H9 (cell line): ENCODE results near the gene KISS1R. TPM values are rescaled to one million over a fixed set of nuclear protein-coding genes. Genes with fewer than 3 reads are reported as not detected.

Experiments used
- DNase-seq: peaks from one replicate; pipeline ENCODE4 v3.0.0-alpha.2; 2017
- H2AFZ ChIP-seq: one replicate; pipeline ENCODE4 v1.6.1; 2013; ENCODE audit warnings: mild to moderate bottlenecking, low read length, control low read depth, moderate library complexity
- H2AK5ac ChIP-seq: 2 replicates; pipeline ENCODE4 v1.6.1; 2013; ENCODE audit warnings: low read length, control low read depth, mixed read lengths; ENCODE audit not compliant: insufficient read length
- H2BK120ac ChIP-seq: one replicate; pipeline ENCODE4 v1.6.1; 2013; ENCODE audit warnings: low read depth, mild to moderate bottlenecking, low read length, control low read depth, inconsistent platforms; ENCODE audit not compliant: poor library complexity, severe bottlenecking
- H2BK12ac ChIP-seq: 2 replicates; pipeline ENCODE4 v1.6.1; 2013; ENCODE audit warnings: low read length, control low read depth, mixed read lengths, low read depth; ENCODE audit not compliant: insufficient read length
- H2BK15ac ChIP-seq: 2 replicates; pipeline ENCODE4 v1.6.1; 2013; ENCODE audit warnings: low read depth, low read length, control low read depth
- H2BK20ac ChIP-seq: one replicate; pipeline ENCODE4 v1.6.1; 2013; ENCODE audit warnings: low read depth, mild to moderate bottlenecking, low read length, control low read depth, inconsistent platforms; ENCODE audit not compliant: poor library complexity, severe bottlenecking
- H2BK5ac ChIP-seq: 2 replicates; pipeline ENCODE4 v1.6.1; 2013; ENCODE audit warnings: low read length, control low read depth, mixed read lengths; ENCODE audit not compliant: insufficient read length
- H3K14ac ChIP-seq: 2 replicates; pipeline ENCODE4 v1.6.1; 2013; ENCODE audit warnings: low read length, control low read depth; ENCODE audit not compliant: insufficient read depth
- H3K18ac ChIP-seq: 2 replicates; pipeline ENCODE4 v1.6.1; 2013; ENCODE audit warnings: low read depth, mild to moderate bottlenecking, mixed read lengths, low read length, control low read depth; ENCODE audit not compliant: insufficient read length
- H3K23ac ChIP-seq: 2 replicates; pipeline ENCODE4 v1.6.1; 2013; ENCODE audit warnings: low read length, control low read depth, mixed read lengths, low read depth; ENCODE audit not compliant: insufficient read length
- H3K23me2 ChIP-seq: 2 replicates; pipeline ENCODE4 v1.6.1; 2013; ENCODE audit warnings: low read depth, mild to moderate bottlenecking, mixed read lengths, low read length, control low read depth; ENCODE audit not compliant: insufficient read length, poor library complexity, severe bottlenecking
- H3K27ac ChIP-seq: 2 replicates; pipeline ENCODE4 v1.5.1; 2013; ENCODE audit warnings: low read length, control low read depth, mixed read lengths, low read depth; ENCODE audit not compliant: insufficient read length
- H3K27me3 ChIP-seq: 2 replicates; pipeline ENCODE4 v1.6.1; 2013; ENCODE audit warnings: low read length, control low read depth, inconsistent platforms; ENCODE audit not compliant: insufficient read depth
- H3K4ac ChIP-seq: 2 replicates; pipeline ENCODE4 v1.6.1; 2013; ENCODE audit warnings: low read depth, mild to moderate bottlenecking, control low read depth, inconsistent platforms, low read length, moderate library complexity
- H3K4me1 ChIP-seq: 2 replicates; pipeline ENCODE4 v1.6.1; 2013; ENCODE audit warnings: low read length, control low read depth, inconsistent platforms; ENCODE audit not compliant: insufficient read depth
- H3K4me2 ChIP-seq: 2 replicates; pipeline ENCODE4 v1.6.1; 2013; ENCODE audit warnings: low read length, control low read depth, mixed read lengths; ENCODE audit not compliant: insufficient read length, insufficient read depth
- H3K56ac ChIP-seq: 2 replicates; pipeline ENCODE4 v1.6.1; 2013; ENCODE audit warnings: low read depth, mild to moderate bottlenecking, mixed read lengths, low read length, control low read depth; ENCODE audit not compliant: insufficient read length
- H3K79me1 ChIP-seq: 2 replicates; pipeline ENCODE4 v1.6.1; 2013; ENCODE audit warnings: low read depth, mild to moderate bottlenecking, moderate library complexity, low read length, control low read depth, inconsistent platforms; ENCODE audit not compliant: insufficient read depth, poor library complexity, severe bottlenecking
- H3K79me2 ChIP-seq: 2 replicates; pipeline ENCODE4 v1.6.1; 2013; ENCODE audit warnings: low read length, control low read depth, inconsistent platforms; ENCODE audit not compliant: insufficient read depth
- H3K9ac ChIP-seq: 2 replicates; pipeline ENCODE4 v1.6.1; 2013; ENCODE audit warnings: low read length, control low read depth, mixed read lengths; ENCODE audit not compliant: insufficient read length; ENCODE audit errors: extremely low read depth
- H3K9me3 ChIP-seq: one replicate; pipeline ENCODE4 v1.6.1; 2013; ENCODE audit warnings: low read depth, low read length, inconsistent platforms; ENCODE audit not compliant: control insufficient read depth
- H3T11ph ChIP-seq: one replicate; pipeline ENCODE4 v1.6.1; 2013; ENCODE audit warnings: mild to moderate bottlenecking, low read length, control low read depth, inconsistent platforms
- H4K20me1 ChIP-seq: one replicate; pipeline ENCODE4 v1.6.1; 2013; ENCODE audit not compliant: control insufficient read depth, insufficient read length, insufficient read depth
- H4K5ac ChIP-seq: 2 replicates; pipeline ENCODE4 v1.6.1; 2013; ENCODE audit warnings: low read depth, mild to moderate bottlenecking, mixed read lengths, low read length, control low read depth; ENCODE audit not compliant: insufficient read length
- H4K8ac ChIP-seq: replicated peaks from 2 replicates; pipeline ENCODE4 v1.6.1; 2013; ENCODE audit warnings: low read length, control low read depth, mixed read lengths, low read depth; ENCODE audit not compliant: insufficient read length
- H4K91ac ChIP-seq: 2 replicates; pipeline ENCODE4 v1.6.1; 2013; ENCODE audit warnings: low read depth, mild to moderate bottlenecking, moderate library complexity, mixed read lengths, low read length, control low read depth; ENCODE audit not compliant: insufficient read length
- H3K27ac Mint-ChIP-seq, 3 experiments: 2 replicates in 2 of 3; 3 replicates in 1 of 3; pipeline ENCODE4 v1.8.0; 2020 to 2021; ENCODE audit warnings: mixed read lengths in 3 of 3, mild to moderate bottlenecking in 1 of 3, moderate library complexity in 1 of 3
- H3K27me3 Mint-ChIP-seq: 2 replicates; pipeline ENCODE4 v1.8.0; 2021; ENCODE audit warnings: low read depth, mild to moderate bottlenecking, moderate library complexity, mixed read lengths
- H3K36me3 Mint-ChIP-seq, 3 experiments: 2 replicates in 2 of 3; 3 replicates in 1 of 3; pipeline ENCODE4 v1.8.0; 2020 to 2021; ENCODE audit warnings: low read depth in 3 of 3, mixed read lengths in 3 of 3; ENCODE audit not compliant: insufficient read depth in 1 of 3
- H3K4me1 Mint-ChIP-seq, 2 experiments: 2 replicates each; pipeline ENCODE4 v1.8.0; 2020; ENCODE audit warnings: mixed read lengths in 2 of 2
- H3K4me3 Mint-ChIP-seq, 2 experiments: 2 replicates in 1 of 2; 3 replicates in 1 of 2; pipeline ENCODE4 v1.8.0; 2020 to 2021; ENCODE audit warnings: mild to moderate bottlenecking in 2 of 2, mixed read lengths in 2 of 2, moderate library complexity in 1 of 2
- H3K9me3 Mint-ChIP-seq, 2 experiments: 2 replicates in 1 of 2; 3 replicates in 1 of 2; pipeline ENCODE4 v1.8.0; 2020; ENCODE audit warnings: mild to moderate bottlenecking in 2 of 2, mixed read lengths in 2 of 2, moderate library complexity in 1 of 2
- CTCF ChIP-seq: fragments of 200-600 bp; sonication (generic); conservative IDR thresholded peaks from 3 replicates; pipeline ENCODE4 v1.8.0; 2021; ENCODE audit warnings: antibody characterized with exemption, mild to moderate bottlenecking
- WGBS: extraction: QIAGEN DNeasy Blood & Tissue Kit; methylation state at CpG from one replicate; pipeline ENCODE4 v1.1.7; 2013; ENCODE audit warnings: missing lambda C conversion rate, low lambda C conversion rate, mixed read lengths; ENCODE audit not compliant: insufficient read length; ENCODE audit errors: extremely low coverage; 5-methylcytosine and 5-hydroxymethylcytosine counted together
- total RNA-seq: library from RNA; stranded (reverse); gene quantifications from 2 replicates; pipeline ENCODE4 v1.2.1, GENCODE V29; 2021

The KISS1R gene
- total RNA-seq, 1 experiment from 2014 or later: 3.3 TPM

- Histone ChIP-seq H3K56ac (no peak overlapping the region), H3K79me1 (no peaks in the 10 kb centered on the region), H4K91ac (no peak overlapping the region), H4K5ac (no peak overlapping the region), H3T11ph (no peak overlapping the region), H3K23me2 (no peaks in the 10 kb centered on the region), H3K18ac (no peak overlapping the region), H2BK20ac (no peak overlapping the region), H2BK120ac (no peak overlapping the region), H2BK5ac (no peak overlapping the region), H3K23ac (no peak overlapping the region), H2AK5ac (no peak overlapping the region), H3K4me2 (peak overlapping the region; percentile 6), H2BK12ac (no peak overlapping the region), H3K27me3 (no peaks in the 10 kb centered on the region), H3K9me3 (no peaks in the 10 kb centered on the region), H3K27ac (no peak overlapping the region), H2BK15ac (no peak overlapping the region), H4K20me1 (no peaks in the 10 kb centered on the region), H3K4ac (no peak overlapping the region), H2AFZ (no peak overlapping the region), H3K4me1 (no peaks in the 10 kb centered on the region), H3K14ac (no peak overlapping the region), H3K9ac (no peak overlapping the region), H4K8ac (no peak overlapping the region), H3K79me2 (no peaks in the 10 kb centered on the region)
- no peaks in the 10 kb centered on the region; the same call in 1 of the 2 replicates for H3K27me3 Mint-ChIP-seq
- TF ChIP-seq CTCF: no peak
- H3K36me3 Mint-ChIP-seq: peaks cover 27 to 58% (median 40%) of the 10 kb centered on the region in 3 experiments
- H3K4me3 Mint-ChIP-seq: peak overlapping the region in 1 of 2 experiments; percentile 61; a peak in 2 of 5 replicates
- H3K27ac Mint-ChIP-seq: peak overlapping the region; percentile 25 to 81 (median 32); a peak in 3 of 7 replicates
- peaks cover 6 to 20% of the 10 kb centered on the region in 2 experiments for H3K4me1 Mint-ChIP-seq
- DNase-seq: peak; percentile 77
- H3K9me3 Mint-ChIP-seq: peaks cover 6 to 7% of the 10 kb centered on the region in 2 experiments
- WGBS: no CpG with 5 or more reads among the region's 33 CpGs
Observed at GRCh38 chr19:871446-872265, 45.5 kb upstream of the KISS1R start.
